ENCODE results near the gene RBMS3.

RBMS3 gene

GRCh38 chr3:29718661-29719065 is 437.8 kb downstream of the RBMS3 start:
- no peak overlapping the region for H3K4me3 ChIP-seq
- DNase-seq (ENCODE audit: low spot score), result no peak
- TF ChIP-seq, protein P1, sequence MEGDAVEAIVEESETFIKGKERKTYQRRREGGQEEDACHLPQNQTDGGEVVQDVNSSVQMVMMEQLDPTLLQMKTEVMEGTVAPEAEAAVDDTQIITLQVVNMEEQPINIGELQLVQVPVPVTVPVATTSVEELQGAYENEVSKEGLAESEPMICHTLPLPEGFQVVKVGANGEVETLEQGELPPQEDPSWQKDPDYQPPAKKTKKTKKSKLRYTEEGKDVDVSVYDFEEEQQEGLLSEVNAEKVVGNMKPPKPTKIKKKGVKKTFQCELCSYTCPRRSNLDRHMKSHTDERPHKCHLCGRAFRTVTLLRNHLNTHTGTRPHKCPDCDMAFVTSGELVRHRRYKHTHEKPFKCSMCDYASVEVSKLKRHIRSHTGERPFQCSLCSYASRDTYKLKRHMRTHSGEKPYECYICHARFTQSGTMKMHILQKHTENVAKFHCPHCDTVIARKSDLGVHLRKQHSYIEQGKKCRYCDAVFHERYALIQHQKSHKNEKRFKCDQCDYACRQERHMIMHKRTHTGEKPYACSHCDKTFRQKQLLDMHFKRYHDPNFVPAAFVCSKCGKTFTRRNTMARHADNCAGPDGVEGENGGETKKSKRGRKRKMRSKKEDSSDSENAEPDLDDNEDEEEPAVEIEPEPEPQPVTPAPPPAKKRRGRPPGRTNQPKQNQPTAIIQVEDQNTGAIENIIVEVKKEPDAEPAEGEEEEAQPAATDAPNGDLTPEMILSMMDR (IDR thresholded peaks at IDR 0.05), result no peak
- no peak overlapping the region for H3K27ac ChIP-seq

DNA sequence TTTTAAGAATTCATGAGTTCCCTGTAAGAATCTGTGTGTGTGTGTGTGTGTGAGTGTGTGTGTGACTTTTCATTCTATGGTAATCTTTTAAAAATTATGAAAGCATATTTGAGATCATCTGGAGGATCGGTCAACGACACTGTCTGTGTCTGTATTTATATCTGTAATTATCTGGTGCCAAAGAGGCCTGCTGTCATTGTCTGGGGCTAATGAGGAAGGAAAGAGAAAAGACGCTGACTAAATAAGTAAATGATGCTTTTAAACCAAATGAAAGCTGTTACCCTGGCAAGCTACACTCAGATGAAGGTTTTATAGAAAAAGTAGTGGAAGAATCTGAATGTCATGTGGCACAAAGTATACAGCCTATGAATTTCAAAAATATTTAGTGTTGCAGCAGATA is 439.8 kb downstream of the RBMS3 start:
- Histone ChIP-seq H3K4me3 (no peak overlapping the region), H3K27ac (no peak overlapping the region)
- no peak for DNase-seq (ENCODE audit: low spot score)
- TF ChIP-seq, protein P1 (IDR thresholded peaks at IDR 0.05), result no peak

GRCh38 chr3:29721789-29722188 is 440.9 kb downstream of the RBMS3 start:
- no peak overlapping the region for H3K4me3 ChIP-seq
- DNase-seq (ENCODE audit: low spot score), result no peak
- TF ChIP-seq, protein P1 (IDR thresholded peaks at IDR 0.05), result no peak
- H3K27ac ChIP-seq, result no peak overlapping the region

- Histone ChIP-seq H3K4me3 (no peak overlapping the region), H3K27ac (no peak overlapping the region)
- TF ChIP-seq, protein P1 (IDR thresholded peaks at IDR 0.05), result no peak
- no peak for DNase-seq (ENCODE audit: low spot score)
Observed at GRCh38 chr3:29731050-29731449, 450.2 kb downstream of the RBMS3 start.

DNA sequence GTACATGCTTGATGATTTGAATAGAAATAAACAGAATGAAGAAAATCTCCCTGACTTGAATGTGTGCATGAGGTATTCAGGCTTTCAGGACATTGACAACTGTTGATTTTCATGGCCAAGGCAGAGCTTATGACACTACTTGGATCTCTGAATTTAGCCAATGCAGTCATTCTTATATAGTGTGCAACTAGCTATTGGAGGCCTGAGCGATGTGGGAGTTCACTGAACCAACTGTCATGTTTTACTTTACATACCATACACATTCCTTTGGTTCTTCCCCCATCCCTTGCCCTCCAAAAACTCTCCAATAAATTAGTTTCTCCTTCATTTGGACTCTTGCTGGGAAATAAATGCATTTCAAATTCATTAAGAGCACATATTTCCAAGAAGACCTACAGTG is 460.4 kb downstream of the RBMS3 start:
- H3K4me3 ChIP-seq, result no peak overlapping the region
- TF ChIP-seq, protein P1 (IDR thresholded peaks at IDR 0.05), result no peak
- no peak overlapping the region for H3K27ac ChIP-seq
- DNase-seq (ENCODE audit: low spot score), result no peak

- TF ChIP-seq, protein P1 (IDR thresholded peaks at IDR 0.05), result no peak
- no peak overlapping the region for H3K27ac ChIP-seq
- no peak for DNase-seq (ENCODE audit: low spot score)
- H3K4me3 ChIP-seq, result no peak overlapping the region
Observed at GRCh38 chr3:29745232-29745870, 464.5 kb downstream of the RBMS3 start.

- TF ChIP-seq, protein P1 (IDR thresholded peaks at IDR 0.05), result no peak
- H3K27ac ChIP-seq, result no peak overlapping the region
- H3K4me3 ChIP-seq, result no peak overlapping the region
- DNase-seq (ENCODE audit: low spot score), result no peak
Observed at GRCh38 chr3:29746163-29746760, 465.4 kb downstream of the RBMS3 start.

All from coronary artery (tissue), 2 donors.